ENCODE data around the gene PXMP2.

DNA sequence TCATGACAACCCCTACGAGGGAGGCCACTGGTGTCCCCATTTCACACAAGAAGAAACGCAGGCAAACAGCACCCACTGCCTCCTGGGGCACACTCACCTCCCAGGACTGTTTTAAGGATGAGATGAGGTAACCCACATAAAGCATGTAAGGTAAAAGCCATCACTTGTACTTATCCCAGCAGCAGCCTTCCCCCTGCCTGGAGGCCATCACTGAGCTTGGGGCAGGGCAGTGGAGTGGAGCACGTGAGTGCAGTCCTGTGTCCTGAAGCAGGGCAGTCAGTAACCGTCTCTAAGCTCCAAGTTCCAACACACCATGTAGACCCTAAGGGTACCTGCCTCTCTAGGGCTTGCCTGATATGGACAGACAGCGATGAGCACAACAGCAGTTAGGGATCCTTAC lies 2.0 kb upstream of the PXMP2 start:
- no peak for TF ChIP-seq POLR2AphosphoS5 (IDR thresholded peaks at IDR 0.05; ENCODE audit: low read depth)
- TF ChIP-seq, protein P1, sequence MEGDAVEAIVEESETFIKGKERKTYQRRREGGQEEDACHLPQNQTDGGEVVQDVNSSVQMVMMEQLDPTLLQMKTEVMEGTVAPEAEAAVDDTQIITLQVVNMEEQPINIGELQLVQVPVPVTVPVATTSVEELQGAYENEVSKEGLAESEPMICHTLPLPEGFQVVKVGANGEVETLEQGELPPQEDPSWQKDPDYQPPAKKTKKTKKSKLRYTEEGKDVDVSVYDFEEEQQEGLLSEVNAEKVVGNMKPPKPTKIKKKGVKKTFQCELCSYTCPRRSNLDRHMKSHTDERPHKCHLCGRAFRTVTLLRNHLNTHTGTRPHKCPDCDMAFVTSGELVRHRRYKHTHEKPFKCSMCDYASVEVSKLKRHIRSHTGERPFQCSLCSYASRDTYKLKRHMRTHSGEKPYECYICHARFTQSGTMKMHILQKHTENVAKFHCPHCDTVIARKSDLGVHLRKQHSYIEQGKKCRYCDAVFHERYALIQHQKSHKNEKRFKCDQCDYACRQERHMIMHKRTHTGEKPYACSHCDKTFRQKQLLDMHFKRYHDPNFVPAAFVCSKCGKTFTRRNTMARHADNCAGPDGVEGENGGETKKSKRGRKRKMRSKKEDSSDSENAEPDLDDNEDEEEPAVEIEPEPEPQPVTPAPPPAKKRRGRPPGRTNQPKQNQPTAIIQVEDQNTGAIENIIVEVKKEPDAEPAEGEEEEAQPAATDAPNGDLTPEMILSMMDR (IDR thresholded peaks at IDR 0.05; ENCODE audit: insufficient read depth, low read length): no peak
- no peak for TF ChIP-seq GABPA (IDR thresholded peaks at IDR 0.05; ENCODE audit: low read depth)
- TF ChIP-seq, protein P2, sequence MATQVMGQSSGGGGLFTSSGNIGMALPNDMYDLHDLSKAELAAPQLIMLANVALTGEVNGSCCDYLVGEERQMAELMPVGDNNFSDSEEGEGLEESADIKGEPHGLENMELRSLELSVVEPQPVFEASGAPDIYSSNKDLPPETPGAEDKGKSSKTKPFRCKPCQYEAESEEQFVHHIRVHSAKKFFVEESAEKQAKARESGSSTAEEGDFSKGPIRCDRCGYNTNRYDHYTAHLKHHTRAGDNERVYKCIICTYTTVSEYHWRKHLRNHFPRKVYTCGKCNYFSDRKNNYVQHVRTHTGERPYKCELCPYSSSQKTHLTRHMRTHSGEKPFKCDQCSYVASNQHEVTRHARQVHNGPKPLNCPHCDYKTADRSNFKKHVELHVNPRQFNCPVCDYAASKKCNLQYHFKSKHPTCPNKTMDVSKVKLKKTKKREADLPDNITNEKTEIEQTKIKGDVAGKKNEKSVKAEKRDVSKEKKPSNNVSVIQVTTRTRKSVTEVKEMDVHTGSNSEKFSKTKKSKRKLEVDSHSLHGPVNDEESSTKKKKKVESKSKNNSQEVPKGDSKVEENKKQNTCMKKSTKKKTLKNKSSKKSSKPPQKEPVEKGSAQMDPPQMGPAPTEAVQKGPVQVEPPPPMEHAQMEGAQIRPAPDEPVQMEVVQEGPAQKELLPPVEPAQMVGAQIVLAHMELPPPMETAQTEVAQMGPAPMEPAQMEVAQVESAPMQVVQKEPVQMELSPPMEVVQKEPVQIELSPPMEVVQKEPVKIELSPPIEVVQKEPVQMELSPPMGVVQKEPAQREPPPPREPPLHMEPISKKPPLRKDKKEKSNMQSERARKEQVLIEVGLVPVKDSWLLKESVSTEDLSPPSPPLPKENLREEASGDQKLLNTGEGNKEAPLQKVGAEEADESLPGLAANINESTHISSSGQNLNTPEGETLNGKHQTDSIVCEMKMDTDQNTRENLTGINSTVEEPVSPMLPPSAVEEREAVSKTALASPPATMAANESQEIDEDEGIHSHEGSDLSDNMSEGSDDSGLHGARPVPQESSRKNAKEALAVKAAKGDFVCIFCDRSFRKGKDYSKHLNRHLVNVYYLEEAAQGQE (IDR thresholded peaks at IDR 0.05; ENCODE audit: insufficient replicate concordance, low read depth): no peak
- no peak for TF ChIP-seq SPI1 (IDR thresholded peaks at IDR 0.05; ENCODE audit: borderline replicate concordance, low read depth)

All from HL-60 (cell line).